ENCODE results near the gene IL11.

IL11 gene

GRCh38 chr19:55341595-55342531, 28.4 kb downstream of the IL11 start:
- peak overlapping the region; percentile 12 for H3K4me3 ChIP-seq (ENCODE audit: low read depth, low read length)
- DNase-seq (ENCODE audit: low read depth) = no peak
- TF ChIP-seq CTCF (IDR thresholded peaks at IDR 0.05; ENCODE audit: low read depth, low read length, missing control alignments) = no peak

GRCh38 chr19:55341171-55341588, 29.1 kb downstream of the IL11 start:
- DNase-seq (ENCODE audit: low read depth) = no peak
- TF ChIP-seq CTCF (IDR thresholded peaks at IDR 0.05; ENCODE audit: low read depth, low read length, missing control alignments) = no peak
- H3K4me3 ChIP-seq (ENCODE audit: low read depth, low read length) = peak overlapping the region; percentile 91

GRCh38 chr19:55340784-55341147, 29.5 kb downstream of the IL11 start:
- no peak for DNase-seq (ENCODE audit: low read depth)
- peak overlapping the region; percentile 91 for H3K4me3 ChIP-seq (ENCODE audit: low read depth, low read length)
- no peak for TF ChIP-seq CTCF (IDR thresholded peaks at IDR 0.05; ENCODE audit: low read depth, low read length, missing control alignments)

- no peak for TF ChIP-seq CTCF (IDR thresholded peaks at IDR 0.05; ENCODE audit: low read depth, low read length, missing control alignments)
- DNase-seq (ENCODE audit: low read depth) = no peak
- H3K4me3 ChIP-seq (ENCODE audit: low read depth, low read length) = peak overlapping the region; percentile 91
These were observed 30.1 kb downstream of the IL11 start for GRCh38 chr19:55339889-55340783.

- peak within 1 kb of the TSS; percentile 91 for H3K4me3 ChIP-seq (ENCODE audit: low read depth, low read length)
- no peak for TF ChIP-seq CTCF (IDR thresholded peaks at IDR 0.05; ENCODE audit: low read depth, low read length, missing control alignments)
- peak; percentile 100 for DNase-seq (ENCODE audit: low read depth)
These were observed 31.0 kb downstream of the IL11 start, which contains the start of gene KMT5C for GRCh38 chr19:55339105-55339888. TSS of gene KMT5C (plus strand) at chr19:55339876. CDS start at chr19:55341937, 2,061 bp downstream.

- DNase-seq (ENCODE audit: low read depth) = no peak
These were observed 34.2 kb downstream of the IL11 start for GRCh38 chr19:55336101-55336500.

More at GRCh38 chr19:55336101-55336500, 34.2 kb downstream of the IL11 start:
- no peak for TF ChIP-seq CTCF (IDR thresholded peaks at IDR 0.05; ENCODE audit: low read depth, low read length, missing control alignments)
- no peak overlapping the region for H3K4me3 ChIP-seq (ENCODE audit: low read depth, low read length)
